ENCODE measurements around the gene PPM1N. TPM values are rescaled to one million over a fixed set of nuclear protein-coding genes. Genes with fewer than 3 reads are reported as not detected.
A peak's percentile ranks its signal among the peaks of the same experiment; 100 is the strongest.

PPM1N gene
- total and polyA plus RNA-seq, 2 of the 13 experiments (the other 11 are each of a cell fraction or from before 2014, with no cell fraction given), result 0.31 to 1.8 TPM

DNA sequence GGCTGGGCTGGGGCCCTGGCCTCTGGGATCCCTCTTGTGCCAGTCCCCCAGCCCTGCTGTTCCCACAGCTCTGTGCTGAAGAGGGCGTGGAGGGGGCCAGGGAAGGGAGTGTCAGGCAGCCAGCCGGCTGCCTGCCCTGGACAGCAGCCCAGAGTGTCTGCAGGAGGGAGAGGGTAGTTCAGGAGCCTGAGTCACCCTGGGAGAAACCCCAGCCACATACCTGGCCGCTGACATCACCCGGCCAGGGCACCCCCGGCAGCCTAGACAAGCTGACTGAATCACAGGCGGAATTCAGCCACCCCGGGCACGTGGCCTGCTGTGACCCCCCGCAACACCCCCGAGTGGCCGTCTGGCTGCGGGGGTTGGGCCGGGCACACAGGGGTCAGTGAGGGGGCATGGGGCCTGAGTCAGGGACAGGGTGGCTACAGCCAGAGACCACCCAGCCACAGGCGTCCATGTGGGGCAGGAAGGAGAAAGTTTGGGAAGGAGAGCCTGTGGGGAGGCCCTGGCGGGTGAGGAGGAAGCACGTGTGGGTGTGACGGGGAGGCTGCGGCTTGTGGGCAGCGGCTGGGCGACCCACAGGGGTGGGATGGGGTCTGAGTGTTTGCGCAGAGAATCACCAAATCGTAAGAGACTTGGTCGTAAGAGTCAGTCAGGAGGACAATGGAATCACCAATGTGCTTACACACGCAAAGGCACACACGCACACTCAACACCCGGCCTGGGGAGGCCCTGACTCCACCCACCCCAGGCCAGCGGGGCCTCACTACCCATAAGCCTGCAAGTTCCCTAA is 42.3 kb upstream of the PPM1N start (continued):
- TF ChIP-seq HNF1B (CRISPR knock-in tag; IDR thresholded peaks at IDR 0.05), result peak; percentile 85
- TF ChIP-seq, protein P1, sequence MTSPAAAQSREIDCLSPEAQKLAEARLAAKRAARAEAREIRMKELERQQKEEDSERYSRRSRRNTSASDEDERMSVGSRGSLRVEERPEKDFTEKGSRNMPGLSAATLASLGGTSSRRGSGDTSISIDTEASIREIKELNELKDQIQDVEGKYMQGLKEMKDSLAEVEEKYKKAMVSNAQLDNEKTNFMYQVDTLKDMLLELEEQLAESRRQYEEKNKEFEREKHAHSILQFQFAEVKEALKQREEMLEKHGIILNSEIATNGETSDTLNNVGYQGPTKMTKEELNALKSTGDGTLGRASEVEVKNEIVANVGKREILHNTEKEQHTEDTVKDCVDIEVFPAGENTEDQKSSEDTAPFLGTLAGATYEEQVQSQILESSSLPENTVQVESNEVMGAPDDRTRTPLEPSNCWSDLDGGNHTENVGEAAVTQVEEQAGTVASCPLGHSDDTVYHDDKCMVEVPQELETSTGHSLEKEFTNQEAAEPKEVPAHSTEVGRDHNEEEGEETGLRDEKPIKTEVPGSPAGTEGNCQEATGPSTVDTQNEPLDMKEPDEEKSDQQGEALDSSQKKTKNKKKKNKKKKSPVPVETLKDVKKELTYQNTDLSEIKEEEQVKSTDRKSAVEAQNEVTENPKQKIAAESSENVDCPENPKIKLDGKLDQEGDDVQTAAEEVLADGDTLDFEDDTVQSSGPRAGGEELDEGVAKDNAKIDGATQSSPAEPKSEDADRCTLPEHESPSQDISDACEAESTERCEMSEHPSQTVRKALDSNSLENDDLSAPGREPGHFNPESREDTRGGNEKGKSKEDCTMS (CRISPR knock-in tag; conservative IDR thresholded peaks at IDR 0.05), result no peak
- no peak for TF ChIP-seq ZIK1 (CRISPR knock-in tag; IDR thresholded peaks at IDR 0.05; ENCODE audit: borderline replicate concordance, low read depth)
- no peak; the same call in 1 of the 2 replicates for TF ChIP-seq ZNF143 (CRISPR knock-in tag; IDR thresholded peaks at IDR 0.05)
- no peak for TF ChIP-seq ZNF180 (CRISPR knock-in tag; IDR thresholded peaks at IDR 0.05; ENCODE audit: borderline replicate concordance, low read depth)
- TF ChIP-seq HDAC6 (IDR thresholded peaks at IDR 0.05; ENCODE audit: low read depth, low read length), result no peak
- peak; percentile 41 for TF ChIP-seq FOXA3 (CRISPR knock-in tag; IDR thresholded peaks at IDR 0.05)
- TF ChIP-seq, protein P2, sequence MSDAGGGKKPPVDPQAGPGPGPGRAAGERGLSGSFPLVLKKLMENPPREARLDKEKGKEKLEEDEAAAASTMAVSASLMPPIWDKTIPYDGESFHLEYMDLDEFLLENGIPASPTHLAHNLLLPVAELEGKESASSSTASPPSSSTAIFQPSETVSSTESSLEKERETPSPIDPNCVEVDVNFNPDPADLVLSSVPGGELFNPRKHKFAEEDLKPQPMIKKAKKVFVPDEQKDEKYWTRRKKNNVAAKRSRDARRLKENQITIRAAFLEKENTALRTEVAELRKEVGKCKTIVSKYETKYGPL (CRISPR knock-in tag; IDR thresholded peaks at IDR 0.05), result no peak
- TF ChIP-seq, protein P3, sequence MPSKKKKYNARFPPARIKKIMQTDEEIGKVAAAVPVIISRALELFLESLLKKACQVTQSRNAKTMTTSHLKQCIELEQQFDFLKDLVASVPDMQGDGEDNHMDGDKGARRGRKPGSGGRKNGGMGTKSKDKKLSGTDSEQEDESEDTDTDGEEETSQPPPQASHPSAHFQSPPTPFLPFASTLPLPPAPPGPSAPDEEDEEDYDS (CRISPR knock-in tag; IDR thresholded peaks at IDR 0.05), result no peak
- TF ChIP-seq REPIN1 (CRISPR knock-in tag; IDR thresholded peaks at IDR 0.05; ENCODE audit: borderline replicate concordance, low read depth), result no peak
- no peak for TF ChIP-seq SRSF1 (optimal IDR thresholded peaks at IDR 0.05; ENCODE audit: low read depth, low read length)
- TF ChIP-seq SNAPC2 (CRISPR knock-in tag; IDR thresholded peaks at IDR 0.05), result no peak
- peak; percentile 87; the same call in 1 of the 2 replicates for TF ChIP-seq JUNB (CRISPR knock-in tag; IDR thresholded peaks at IDR 0.05; ENCODE audit: borderline replicate concordance)
- TF ChIP-seq TOPORS (CRISPR knock-in tag; IDR thresholded peaks at IDR 0.05), result no peak
- no peak for TF ChIP-seq ZNF619 (CRISPR knock-in tag; IDR thresholded peaks at IDR 0.05)
- TF ChIP-seq SPEN (CRISPR knock-in tag; IDR thresholded peaks at IDR 0.05; ENCODE audit: low read depth), result peak; percentile 48; the same call in 1 of the 2 replicates
- TF ChIP-seq TCF7 (IDR thresholded peaks at IDR 0.05; ENCODE audit: low read depth), result no peak
- TF ChIP-seq, protein P4, sequence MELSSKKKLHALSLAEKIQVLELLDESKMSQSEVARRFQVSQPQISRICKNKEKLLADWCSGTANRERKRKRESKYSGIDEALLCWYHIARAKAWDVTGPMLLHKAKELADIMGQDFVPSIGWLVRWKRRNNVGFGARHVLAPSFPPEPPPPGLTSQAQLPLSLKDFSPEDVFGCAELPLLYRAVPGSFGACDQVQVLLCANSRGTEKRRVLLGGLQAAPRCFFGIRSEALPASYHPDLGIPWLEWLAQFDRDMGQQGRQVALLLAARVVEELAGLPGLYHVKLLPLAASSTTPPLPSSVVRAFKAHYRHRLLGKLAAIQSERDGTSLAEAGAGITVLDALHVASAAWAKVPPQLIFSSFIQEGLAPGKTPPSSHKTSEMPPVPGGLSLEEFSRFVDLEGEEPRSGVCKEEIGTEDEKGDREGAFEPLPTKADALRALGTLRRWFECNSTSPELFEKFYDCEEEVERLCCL (CRISPR knock-in tag; IDR thresholded peaks at IDR 0.05; ENCODE audit: borderline replicate concordance), result no peak
